ENCODE results near the gene TIMP4.

The TIMP4 gene

DNA sequence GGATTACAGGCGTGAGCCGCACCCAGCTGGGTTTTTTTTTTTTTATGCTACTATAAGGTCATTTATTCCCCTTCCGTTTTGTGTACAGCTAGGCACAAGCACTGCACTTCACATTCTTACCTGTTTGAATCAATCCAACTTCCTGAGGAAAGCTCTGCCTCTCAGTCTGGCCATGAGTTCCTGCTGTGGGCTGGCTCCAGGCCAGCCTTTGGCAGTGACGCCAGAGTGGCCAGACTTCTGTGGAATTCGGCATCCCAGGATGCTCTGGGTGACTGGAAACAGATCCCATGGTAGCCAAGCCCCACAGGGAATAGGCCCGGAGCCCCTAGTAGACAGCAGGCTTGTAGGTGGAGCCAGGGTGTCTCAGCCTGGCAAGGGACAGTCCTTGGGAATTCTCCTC is 21.5 kb upstream of the TIMP4 start:
- Mint-ChIP-seq H3K4me3 (no peak overlapping the region), H3K27ac (peak overlapping the region; percentile 47), H3K4me1 (peaks cover 33 to 45% of the 10 kb centered on the region in 2 donors), H3K9me3 (no peaks in the 10 kb centered on the region), H3K36me3 (no peaks in the 10 kb centered on the region), H3K27me3 (peaks cover 12 to 13% of the 10 kb centered on the region in 2 donors)
- DNase-seq (no peak), ATAC-seq (replicated peaks) (no peak)

DNA sequence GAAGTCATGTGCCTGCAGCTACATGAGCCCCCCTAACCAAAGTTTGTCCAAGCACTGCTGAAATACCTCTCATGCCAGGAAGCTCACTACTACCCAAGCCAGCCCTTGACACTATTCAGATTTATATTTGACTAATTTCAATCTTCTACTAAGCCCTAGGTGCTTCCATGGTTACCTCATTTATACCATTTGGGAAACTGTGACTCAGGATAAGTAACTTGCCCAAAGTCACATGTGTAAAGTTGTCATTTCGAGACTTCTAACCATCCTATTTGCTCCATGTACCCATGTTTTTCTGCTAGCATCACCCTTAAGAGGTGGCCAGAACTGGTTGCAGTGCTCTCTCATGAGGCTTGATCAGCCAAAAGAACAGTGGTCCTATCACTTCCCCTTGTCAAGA is 20.7 kb upstream of the TIMP4 start:
- peaks cover 29 to 40% of the 10 kb centered on the region in 2 donors for H3K4me1 Mint-ChIP-seq
- H3K4me3 Mint-ChIP-seq = no peak overlapping the region
- no peak for DNase-seq
- ATAC-seq (replicated peaks) = peak; percentile 30 to 54
- H3K36me3 Mint-ChIP-seq = peaks cover 0 to 2% of the 10 kb centered on the region in 2 donors
- no peak overlapping the region for H3K27ac Mint-ChIP-seq
- no peaks in the 10 kb centered on the region for H3K9me3 Mint-ChIP-seq
- H3K27me3 Mint-ChIP-seq = peaks cover 12 to 13% of the 10 kb centered on the region in 2 donors

- peaks cover 27 to 34% of the 10 kb centered on the region in 2 donors for H3K4me1 Mint-ChIP-seq
- no peak overlapping the region for H3K4me3 Mint-ChIP-seq
- peak overlapping the region; percentile 32 for H3K27ac Mint-ChIP-seq
- H3K9me3 Mint-ChIP-seq = peaks cover 5 to 9% of the 10 kb centered on the region in 2 donors
- ATAC-seq (replicated peaks) = no peak
- DNase-seq = no peak
- peaks cover 12 to 13% of the 10 kb centered on the region in 2 donors for H3K27me3 Mint-ChIP-seq
- H3K36me3 Mint-ChIP-seq = peaks cover 3 to 10% of the 10 kb centered on the region in 2 donors
Observed at GRCh38 chr3:12178091-12178820, 19.5 kb upstream of the TIMP4 start.

GRCh38 chr3:12177126-12177525 is 18.4 kb upstream of the TIMP4 start:
- H3K4me1 Mint-ChIP-seq = peaks cover 21 to 26% of the 10 kb centered on the region in 2 donors
- H3K27me3 Mint-ChIP-seq = peaks cover 12 to 13% of the 10 kb centered on the region in 2 donors
- H3K36me3 Mint-ChIP-seq = peaks cover 5 to 11% of the 10 kb centered on the region in 2 donors
- no peak overlapping the region for H3K4me3 Mint-ChIP-seq
- H3K27ac Mint-ChIP-seq = peak overlapping the region; percentile 32
- DNase-seq = no peak
- no peak for ATAC-seq (replicated peaks)
- peaks cover 12 to 15% of the 10 kb centered on the region in 2 donors for H3K9me3 Mint-ChIP-seq

DNA sequence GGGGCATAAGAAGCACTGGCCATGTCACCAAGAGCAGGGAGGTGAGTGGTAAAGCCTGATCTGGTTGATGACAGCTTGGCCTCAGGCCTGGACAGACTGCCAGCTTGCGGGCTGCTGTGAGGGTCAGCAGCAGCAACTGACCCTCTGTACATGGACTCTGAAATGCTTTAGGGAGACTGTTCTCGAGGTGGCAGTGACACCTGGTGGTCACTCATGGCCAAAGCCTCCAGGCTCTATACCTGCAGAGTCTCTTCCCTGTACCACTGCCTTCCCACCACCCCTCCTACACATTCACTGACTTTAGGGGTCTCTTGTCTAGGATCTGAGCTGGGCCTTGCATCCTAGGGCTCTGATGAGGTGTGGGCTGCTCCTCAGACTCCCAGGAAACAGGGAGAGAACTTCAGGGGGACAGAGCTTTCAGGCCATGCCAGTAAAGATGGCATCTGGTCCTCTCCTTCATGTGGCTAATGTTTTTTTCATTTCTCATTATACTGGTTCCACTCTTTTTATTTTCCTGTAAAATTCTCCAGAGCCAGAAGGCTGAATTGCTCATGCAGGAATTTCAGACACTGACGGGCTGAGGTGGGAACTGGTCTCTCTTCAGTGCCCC is 17.2 kb upstream of the TIMP4 start:
- Mint-ChIP-seq H3K9me3 (peaks cover 14 to 17% of the 10 kb centered on the region in 2 donors), H3K36me3 (peaks cover 5 to 11% of the 10 kb centered on the region in 2 donors), H3K27ac (no peak overlapping the region), H3K4me3 (no peak overlapping the region), H3K27me3 (peaks cover 12 to 13% of the 10 kb centered on the region in 2 donors), H3K4me1 (peaks cover 12 to 17% of the 10 kb centered on the region in 2 donors)
- no peak for DNase-seq
- peak; percentile 80 to 82 for ATAC-seq (replicated peaks)

GRCh38 chr3:12175137-12175593 is 16.5 kb upstream of the TIMP4 start:
- DNase-seq = no peak
- H3K27me3 Mint-ChIP-seq = peaks cover 10 to 12% of the 10 kb centered on the region in 2 donors
- H3K9me3 Mint-ChIP-seq = peaks cover 14 to 17% of the 10 kb centered on the region in 2 donors
- peaks cover 11 to 17% of the 10 kb centered on the region in 2 donors for H3K4me1 Mint-ChIP-seq
- H3K36me3 Mint-ChIP-seq = peaks cover 5 to 11% of the 10 kb centered on the region in 2 donors
- no peak overlapping the region for H3K4me3 Mint-ChIP-seq
- H3K27ac Mint-ChIP-seq = no peak overlapping the region
- no peak for ATAC-seq (replicated peaks)

DNA sequence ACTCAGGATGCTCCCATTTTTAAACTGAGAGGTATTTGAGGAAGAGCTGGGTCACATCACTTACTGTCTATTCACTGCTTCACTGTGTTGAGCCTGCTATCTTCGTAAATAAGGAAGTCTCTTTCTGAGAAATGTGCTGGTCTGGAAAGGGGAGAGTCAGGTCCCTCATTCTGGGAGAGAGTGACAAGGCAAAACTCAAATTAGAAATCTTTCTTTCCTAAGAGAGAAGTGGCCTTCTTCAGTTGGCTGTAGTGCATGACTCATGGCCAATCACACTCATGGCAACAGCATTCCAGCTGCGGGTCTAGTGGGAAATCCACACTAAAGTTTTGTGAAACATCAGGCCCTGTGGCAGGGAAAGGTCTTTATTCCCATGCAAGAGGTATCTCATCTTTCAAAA is 11.5 kb upstream of the TIMP4 start:
- peaks cover 18 to 26% of the 10 kb centered on the region in 2 donors for H3K27me3 Mint-ChIP-seq
- no peak for DNase-seq
- peaks cover 14 to 22% of the 10 kb centered on the region in 2 donors for H3K9me3 Mint-ChIP-seq

DNA sequence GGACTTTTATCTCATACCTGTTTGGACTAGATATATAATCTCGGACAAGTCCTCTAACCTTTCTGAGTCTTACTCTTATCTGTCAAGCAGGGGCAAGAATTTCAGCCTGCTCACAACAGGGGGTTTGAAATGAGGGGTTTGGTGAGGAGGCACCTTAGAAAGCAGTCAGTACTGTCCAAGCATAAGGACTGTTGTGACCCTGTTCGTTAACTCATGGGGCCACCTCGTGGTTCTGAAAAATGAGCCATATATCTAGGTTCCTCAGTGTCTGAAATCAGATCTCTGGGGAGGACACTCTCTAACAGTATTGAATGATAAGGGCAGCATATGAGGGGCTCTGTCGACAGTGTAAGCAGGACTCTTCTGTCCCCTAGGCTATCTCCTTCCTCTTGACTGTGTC is 7.2 kb upstream of the TIMP4 start:
- Mint-ChIP-seq H3K4me1 (peaks cover 0 to 2% of the 10 kb centered on the region in 2 donors), H3K27ac (no peak overlapping the region), H3K4me3 (no peak overlapping the region), H3K9me3 (peaks cover 0 to 5% of the 10 kb centered on the region in 2 donors), H3K27me3 (peaks cover 30 to 33% of the 10 kb centered on the region in 2 donors), H3K36me3 (peaks cover 0 to 4% of the 10 kb centered on the region in 2 donors)
- ATAC-seq (replicated peaks) = no peak
- DNase-seq = no peak

More for the DNA sequence above, 11.5 kb upstream of the TIMP4 start:
- ATAC-seq (replicated peaks) = no peak
- H3K4me1 Mint-ChIP-seq = no peaks in the 10 kb centered on the region
- peaks cover 5 to 16% of the 10 kb centered on the region in 2 donors for H3K36me3 Mint-ChIP-seq
- no peak overlapping the region for H3K27ac Mint-ChIP-seq
- H3K4me3 Mint-ChIP-seq = no peak overlapping the region

DNA sequence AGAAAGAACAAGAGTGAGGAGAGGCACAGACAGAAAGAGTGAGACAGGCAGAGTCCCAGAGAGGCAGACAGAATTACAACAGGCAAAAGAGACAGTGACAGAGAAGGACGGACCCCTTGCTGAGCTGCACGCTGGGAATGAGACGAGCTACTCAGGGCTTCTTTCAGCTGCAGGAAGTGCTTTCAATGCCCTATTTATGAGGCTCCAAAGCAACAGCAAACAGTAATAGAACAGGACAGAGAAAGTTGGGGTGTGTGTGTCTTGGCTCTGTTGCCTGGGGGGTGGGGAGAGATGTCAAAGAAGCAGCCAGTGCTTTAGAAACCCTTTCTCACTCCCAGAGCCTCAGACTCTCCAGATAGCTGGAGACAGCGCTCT is 502 bp upstream of the TIMP4 start:
- Mint-ChIP-seq H3K4me1 (peaks cover 5 to 12% of the 10 kb centered on the region in 2 donors), H3K27ac (no peak overlapping the region), H3K9me3 (no peaks in the 10 kb centered on the region), H3K4me3 (no peak overlapping the region), H3K27me3 (peaks cover 30 to 52% of the 10 kb centered on the region in 2 donors), H3K36me3 (no peaks in the 10 kb centered on the region)
- DNase-seq = no peak
- ATAC-seq (replicated peaks) = no peak

DNA sequence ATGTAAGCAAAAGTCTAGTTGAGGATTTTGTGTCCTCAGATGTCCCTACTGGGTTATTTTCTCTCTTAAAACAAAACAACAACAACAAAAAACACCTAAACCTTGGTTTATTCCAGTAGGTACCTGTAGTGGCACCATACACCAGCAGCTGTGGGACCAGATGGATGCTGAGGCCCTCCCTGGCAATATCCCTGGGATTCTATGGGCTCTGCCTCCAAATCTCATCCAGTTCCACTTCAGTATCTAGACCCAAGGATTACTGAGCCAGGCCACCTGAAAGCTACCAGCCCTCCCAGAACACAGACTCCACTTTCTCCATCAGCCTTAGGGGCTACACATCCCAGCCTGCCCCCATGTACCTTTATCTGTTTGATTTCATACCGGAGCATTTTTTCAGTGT is 1.7 kb downstream of the TIMP4 start:
- no peak for ATAC-seq (replicated peaks)
- no peak for DNase-seq
- Mint-ChIP-seq H3K27ac (no peak overlapping the region), H3K27me3 (peaks cover 40 to 52% of the 10 kb centered on the region in 2 donors), H3K36me3 (no peaks in the 10 kb centered on the region), H3K4me1 (peaks cover 5 to 12% of the 10 kb centered on the region in 2 donors), H3K9me3 (no peaks in the 10 kb centered on the region), H3K4me3 (no peak overlapping the region)

GRCh38 chr3:12155828-12156227 is 2.9 kb downstream of the TIMP4 start:
- DNase-seq (no peak), ATAC-seq (replicated peaks) (no peak)
- H3K27me3 Mint-ChIP-seq = peaks cover 36 to 49% of the 10 kb centered on the region in 2 donors
- no peaks in the 10 kb centered on the region for H3K36me3 Mint-ChIP-seq
- no peak overlapping the region for H3K4me3 Mint-ChIP-seq
- no peak overlapping the region for H3K27ac Mint-ChIP-seq
- H3K9me3 Mint-ChIP-seq = no peaks in the 10 kb centered on the region
- H3K4me1 Mint-ChIP-seq = peaks cover 5 to 12% of the 10 kb centered on the region in 2 donors

- H3K4me3 Mint-ChIP-seq = no peak overlapping the region
- DNase-seq = no peak
- no peaks in the 10 kb centered on the region for H3K9me3 Mint-ChIP-seq
- H3K27me3 Mint-ChIP-seq = peaks cover 36 to 44% of the 10 kb centered on the region in 2 donors
- H3K27ac Mint-ChIP-seq = no peak overlapping the region
- ATAC-seq (replicated peaks) = no peak
- peaks cover 5 to 12% of the 10 kb centered on the region in 2 donors for H3K4me1 Mint-ChIP-seq
- no peaks in the 10 kb centered on the region for H3K36me3 Mint-ChIP-seq
Observed at GRCh38 chr3:12155264-12155663, 3.4 kb downstream of the TIMP4 start.

- no peak for ATAC-seq (replicated peaks)
- no peaks in the 10 kb centered on the region for H3K9me3 Mint-ChIP-seq
- no peak for DNase-seq
- H3K27ac Mint-ChIP-seq = no peak overlapping the region
- H3K4me3 Mint-ChIP-seq = no peak overlapping the region
- H3K36me3 Mint-ChIP-seq = no peaks in the 10 kb centered on the region
- peaks cover 5 to 12% of the 10 kb centered on the region in 2 donors for H3K4me1 Mint-ChIP-seq
- H3K27me3 Mint-ChIP-seq = peaks cover 37 to 39% of the 10 kb centered on the region in 2 donors
Observed at GRCh38 chr3:12154151-12154550, 4.6 kb downstream of the TIMP4 start.

- Mint-ChIP-seq H3K36me3 (no peaks in the 10 kb centered on the region), H3K27ac (no peak overlapping the region), H3K9me3 (no peaks in the 10 kb centered on the region), H3K4me1 (peaks cover 0 to 2% of the 10 kb centered on the region in 2 donors), H3K4me3 (no peak overlapping the region), H3K27me3 (peaks cover 17 to 28% of the 10 kb centered on the region in 2 donors)
- DNase-seq (no peak), ATAC-seq (replicated peaks) (no peak)
Observed at GRCh38 chr3:12150112-12150511, 8.6 kb downstream of the TIMP4 start.

DNA sequence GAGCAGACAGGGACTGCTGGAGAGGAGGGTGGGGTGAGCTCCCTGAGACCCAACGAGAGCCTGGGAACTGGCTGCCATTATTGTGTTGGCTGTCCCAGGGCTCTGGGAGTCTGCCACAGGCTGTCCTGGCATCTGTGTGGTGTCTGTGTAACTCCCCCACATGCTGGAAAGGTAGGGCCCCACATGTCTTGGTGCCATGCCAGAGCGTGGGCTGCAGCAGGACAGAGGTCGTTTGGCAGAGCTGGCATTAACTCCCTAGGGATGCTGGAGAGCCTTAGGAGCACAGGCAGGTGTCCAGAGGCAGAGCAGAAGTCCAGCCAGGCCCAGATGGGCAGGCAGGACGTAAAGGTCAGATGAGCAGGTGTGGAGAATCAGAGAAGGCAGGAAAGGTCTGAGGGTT is 9.7 kb downstream of the TIMP4 start:
- Mint-ChIP-seq H3K4me1 (peaks cover 0 to 2% of the 10 kb centered on the region in 2 donors), H3K4me3 (no peak overlapping the region), H3K27me3 (peaks cover 19 to 26% of the 10 kb centered on the region in 2 donors), H3K27ac (no peak overlapping the region), H3K36me3 (no peaks in the 10 kb centered on the region), H3K9me3 (no peaks in the 10 kb centered on the region)
- ATAC-seq (replicated peaks) (no peak), DNase-seq (no peak)

All from stimulated activated naive B cell treated with anti-CD40 and anti-IgM and Interleukin-4, amounts not matched to agents 10 μg/mL and 1 μg/mL and 100 μg/mL, for 72 hours (primary cell).